ENCODE measurements around the gene TSHZ2. TPM values are rescaled to one million over a fixed set of nuclear protein-coding genes. Genes with fewer than 3 reads are reported as not detected.

Gene TSHZ2
- total and polyA plus RNA-seq, 7 donors: 1.2 to 32.7 (median 14.0) TPM

- 91% methylated on average over 11 of the region's 11 CpGs for WGBS, 2 donors
- intact Hi-C loops (cut with DNase I): no loop called here
Observed at GRCh38 chr20:53419693-53420460, 447.7 kb downstream of the TSHZ2 start.

GRCh38 chr20:53421343-53421742 is 449.2 kb downstream of the TSHZ2 start:
- Histone ChIP-seq H3K9me3 (no peaks in the 10 kb centered on the region), H3K27ac (no peak overlapping the region), H3K4me3 (no peak overlapping the region), H3K36me3 (no peaks in the 10 kb centered on the region), H3K27me3 (no peaks in the 10 kb centered on the region), H3K4me1 (no peaks in the 10 kb centered on the region)
- no peak for TF ChIP-seq CTCF (IDR thresholded peaks at IDR 0.05)
- TF ChIP-seq POLR2A (IDR thresholded peaks at IDR 0.05): no peak
- WGBS, 2 donors: 94 to 95% methylated on average over 7 of the region's 7 CpGs
- intact Hi-C loops (cut with DNase I): no loop called here
- no peak for DNase-seq

More at GRCh38 chr20:53419693-53420460, 447.7 kb downstream of the TSHZ2 start:
- H3K36me3 ChIP-seq: no peaks in the 10 kb centered on the region
- no peaks in the 10 kb centered on the region for H3K9me3 ChIP-seq
- no peaks in the 10 kb centered on the region for H3K27me3 ChIP-seq
- no peak for DNase-seq
- no peak overlapping the region for H3K4me3 ChIP-seq
- no peak for TF ChIP-seq POLR2A (IDR thresholded peaks at IDR 0.05)
- no peak for TF ChIP-seq CTCF (IDR thresholded peaks at IDR 0.05)
- no peak for TF ChIP-seq EP300 (IDR thresholded peaks at IDR 0.05)
- no peak for TF ChIP-seq POLR2AphosphoS5 (IDR thresholded peaks at IDR 0.05)
- no peak overlapping the region for H3K27ac ChIP-seq
- no peaks in the 10 kb centered on the region for H3K4me1 ChIP-seq

- Histone ChIP-seq H3K4me3 (no peak overlapping the region), H3K9me3 (no peaks in the 10 kb centered on the region), H3K27me3 (no peaks in the 10 kb centered on the region), H3K27ac (no peak overlapping the region), H3K4me1 (no peaks in the 10 kb centered on the region), H3K36me3 (no peaks in the 10 kb centered on the region)
- TF ChIP-seq POLR2AphosphoS5 (IDR thresholded peaks at IDR 0.05): no peak
- no peak for TF ChIP-seq CTCF (IDR thresholded peaks at IDR 0.05)
- no peak for TF ChIP-seq POLR2A (IDR thresholded peaks at IDR 0.05)
- no peak for TF ChIP-seq EP300 (IDR thresholded peaks at IDR 0.05)
- DNase-seq: no peak
- intact Hi-C loops (cut with DNase I): no loop called here
- 89 to 91% methylated on average over 7 of the region's 7 CpGs for WGBS, 2 donors
Observed at GRCh38 chr20:53422039-53422438, 449.9 kb downstream of the TSHZ2 start.

- Histone ChIP-seq H3K9me3 (no peaks in the 10 kb centered on the region), H3K4me1 (no peaks in the 10 kb centered on the region), H3K4me3 (no peak overlapping the region), H3K27ac (no peak overlapping the region), H3K36me3 (no peaks in the 10 kb centered on the region), H3K27me3 (no peaks in the 10 kb centered on the region)
- 88 to 96% methylated on average over 12 of the region's 12 CpGs for WGBS, 2 donors
- no peak for DNase-seq
- TF ChIP-seq POLR2AphosphoS5 (IDR thresholded peaks at IDR 0.05) (no peak), POLR2A (IDR thresholded peaks at IDR 0.05) (no peak), EP300 (IDR thresholded peaks at IDR 0.05) (no peak), CTCF (IDR thresholded peaks at IDR 0.05) (no peak)
- intact Hi-C loops (cut with DNase I): no loop called here
Observed at GRCh38 chr20:53423587-53424146, 451.5 kb downstream of the TSHZ2 start.
